Astrocyte of the cerebellum (primary cell): Measurements from ENCODE around the gene HAUS5.

ENCODE experiments used
- DNase-seq: peaks from one replicate; pipeline ENCODE4 v3.0.0-alpha.2; 2011; ENCODE audit warnings: low read depth
- H3K4me3 ChIP-seq: 2 replicates; pipeline ENCODE4 v1.5.1; 2011; ENCODE audit warnings: mild to moderate bottlenecking, low read depth, low read length, moderate library complexity
- CTCF ChIP-seq: IDR thresholded peaks from 2 replicates; pipeline ENCODE4 v1.5.1; 2012; ENCODE audit warnings: low read length, low read depth, moderate library complexity, mild to moderate bottlenecking; ENCODE audit errors: missing control alignments
- in situ Hi-C: cut with HindIII; loops from 2 replicates; pipeline ENCODE4 v1.10.0; 2017; ENCODE audit warnings: low sequenced_read_pairs

HAUS5 gene

GRCh38 chr19:35628565-35629331, 16.2 kb downstream of the HAUS5 start, which contains the start of gene RBM42:
Gene RBM42 (plus strand): TSS chr19:35629036. CDS start chr19:35629154, 118 bp downstream.
- TF ChIP-seq CTCF, result no peak
- in situ Hi-C loops, result no loop called here
- DNase-seq, result peak; percentile 98
- peak within 1 kb of the TSS; percentile 92 for H3K4me3 ChIP-seq

GRCh38 chr19:35629332-35629633, 16.7 kb downstream of the HAUS5 start:
- in situ Hi-C loops, result no loop called here
- DNase-seq, result no peak
- H3K4me3 ChIP-seq, result peak overlapping the region; percentile 92
- TF ChIP-seq CTCF, result no peak

GRCh38 chr19:35633727-35634440, 21.3 kb downstream of the HAUS5 start:
- DNase-seq, result no peak
- no peak for TF ChIP-seq CTCF
- H3K4me3 ChIP-seq, result no peak overlapping the region
- in situ Hi-C loops, result no loop called here

- DNase-seq, result no peak
- in situ Hi-C loops, result no loop called here
- no peak for TF ChIP-seq CTCF
- H3K4me3 ChIP-seq, result no peak overlapping the region
Observed at GRCh38 chr19:35636651-35637050, 24.1 kb downstream of the HAUS5 start.

GRCh38 chr19:35637165-35637564, 24.6 kb downstream of the HAUS5 start:
- no peak for DNase-seq
- TF ChIP-seq CTCF, result no peak
- H3K4me3 ChIP-seq, result no peak overlapping the region
- in situ Hi-C loops, result no loop called here

- in situ Hi-C loops, result no loop called here
- no peak for TF ChIP-seq CTCF
- H3K4me3 ChIP-seq, result no peak overlapping the region
- no peak for DNase-seq
Observed at GRCh38 chr19:35639321-35639639, 26.7 kb downstream of the HAUS5 start.
